Erythroblast (primary cell): ENCODE results near the gene PSMG2.

Source experiments
- GATA1 ChIP-seq: IDR thresholded peaks from 2 replicates; pipeline ENCODE4 v1.6.1; 2011; ENCODE audit warnings: low read depth, mild to moderate bottlenecking, control low read depth, low read length, moderate library complexity
- POLR2A ChIP-seq: IDR thresholded peaks from 2 replicates; pipeline ENCODE4 v1.6.1; 2011; ENCODE audit warnings: mild to moderate bottlenecking, low read length

DNA sequence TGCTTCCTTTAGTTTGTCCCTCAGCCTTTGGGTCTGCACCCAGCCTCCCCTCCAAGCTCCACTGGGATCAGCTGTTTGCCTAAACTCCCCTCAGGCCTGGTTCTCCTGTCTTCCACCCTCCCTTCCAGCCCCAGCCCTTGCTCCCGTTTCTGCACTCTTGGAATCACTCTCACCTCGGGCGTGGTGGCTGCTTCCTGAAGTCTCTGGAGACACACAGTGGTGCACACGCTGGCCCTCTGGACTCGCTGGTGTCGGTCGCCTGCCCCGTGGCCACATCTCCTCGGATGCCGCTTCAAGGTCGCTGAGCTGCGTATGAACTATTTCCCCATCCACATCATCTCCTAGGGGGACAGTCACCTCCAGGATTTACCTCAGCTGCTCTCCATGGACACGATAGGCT lies 46.3 kb downstream of the PSMG2 start:
- no peak for TF ChIP-seq POLR2A
- no peak for TF ChIP-seq GATA1
